Spleen (tissue), 11 donors: ENCODE data around the gene KLHL40. TPM values are rescaled to one million over a fixed set of nuclear protein-coding genes. Genes with fewer than 3 reads are reported as not detected.

Experiments used
- DNase-seq: peaks from one replicate; pipeline ENCODE4 v3.0.0-alpha.2; 2020
- H3K27ac ChIP-seq, 8 donors: fragments of 200-600 bp; sonication (generic) in 7 of 8; 1 replicate in 4 of 8; 2 replicates in 4 of 8; pipeline versions ENCODE4 v1.5.0 to v1.8.0; 2016 to 2021; ENCODE audit warnings: inconsistent platforms in 4 of 8, mild to moderate bottlenecking in 4 of 8, moderate library complexity in 1 of 8
- H3K27me3 ChIP-seq, 7 donors: fragments of 200-600 bp; sonication (generic) in 6 of 7; replicated peaks in 1 of 7; 1 replicate in 4 of 7; 2 replicates in 3 of 7; pipeline versions ENCODE4 v1.5.0 to v1.8.0; 2016 to 2021; ENCODE audit warnings: inconsistent platforms in 3 of 7, mild to moderate bottlenecking in 1 of 7
- H3K36me3 ChIP-seq, 6 donors: fragments of 200-600 bp; sonication (generic) in 5 of 6; 1 replicate in 4 of 6; 2 replicates in 2 of 6; pipeline versions ENCODE4 v1.5.0 to v1.8.0; 2016 to 2021; ENCODE audit warnings: inconsistent platforms in 2 of 6
- H3K4me1 ChIP-seq, 6 donors: fragments of 200-600 bp; sonication (generic) in 5 of 6; 1 replicate in 3 of 6; 2 replicates in 3 of 6; pipeline versions ENCODE4 v1.5.0 to v1.8.0; 2016 to 2021; ENCODE audit warnings: inconsistent platforms in 3 of 6
- H3K4me3 ChIP-seq, 8 donors: fragments of 200-600 bp; sonication (generic) in 7 of 8; 1 replicate in 4 of 8; 2 replicates in 4 of 8; pipeline versions ENCODE4 v1.5.0 to v1.8.0; 2016 to 2021; ENCODE audit warnings: inconsistent platforms in 4 of 8, mild to moderate bottlenecking in 4 of 8, moderate library complexity in 2 of 8
- H3K9me3 ChIP-seq, 8 donors: fragments of 200-600 bp; sonication (generic) in 7 of 8; 1 replicate in 4 of 8; 2 replicates in 4 of 8; pipeline versions ENCODE4 v1.5.0 to v1.8.0; 2016 to 2021; ENCODE audit warnings: inconsistent platforms in 4 of 8
- POLR2A ChIP-seq, 3 donors: fragments of 450-650 bp; IDR thresholded peaks; one replicate each; pipeline ENCODE4 v1.5.1; 2017; ENCODE audit warnings: antibody characterized with exemption in 3 of 3, mild to moderate bottlenecking in 1 of 3
- POLR2AphosphoS5 ChIP-seq, 3 donors: sonication (generic); formaldehyde crosslinking; IDR thresholded peaks; one replicate each; pipeline ENCODE4 v1.5.1; 2017; ENCODE audit warnings: antibody characterized with exemption in 3 of 3
- WGBS, 5 donors: extraction: QIAGEN DNeasy Blood & Tissue Kit in 3 of 5; methylation state at CpG; one replicate each; pipeline versions ENCODE4 v1.1.5 to v1.1.7; 2013 to 2018; 5-methylcytosine and 5-hydroxymethylcytosine counted together
- intact Hi-C: fragments of 100-400 bp; cut with DNase I; formaldehyde crosslinking; loops from one replicate; pipeline ENCODE4 v1.15.0; 2023; ENCODE audit warnings: low total_unique reads
- polyA plus RNA-seq, 3 donors: library from polyadenylated mRNA; stranded (reverse); fragments of 200-250 nt; gene quantifications; one replicate each; pipeline ENCODE4 v1.2.1, GENCODE V29; 2013
- total RNA-seq, 7 donors: library from RNA; depleted of rRNA in 3 of 7; stranded (reverse); fragments of >200 nt in 3 of 7; fragmentation: NEBNext Ultra II Directional in 4 of 7; extraction: Animal tissue kit (Norgen Biotek cat#: 25700) in 4 of 7; gene quantifications; one replicate each; pipeline versions ENCODE4 v1.1.0 to v1.2.1, GENCODE V29; 2016 to 2021
- TF ChIP-seq, protein P1 (sequence below), 11 experiments: fragments of 200-600 bp in 7 of 11; fragments of 450-650 bp in 4 of 11; sonication (generic) in 4 of 11; IDR thresholded peaks in 8 of 11; conservative IDR thresholded peaks in 3 of 11; 1 replicate in 7 of 11; 2 replicates in 4 of 11; pipeline versions ENCODE4 v1.4.0 to v1.8.0; 2016 to 2021; ENCODE audit warnings: antibody characterized with exemption in 11 of 11, inconsistent platforms in 4 of 11, mild to moderate bottlenecking in 1 of 11
- donor health status: healthy with polysubstance abuse.
- donor health status: DM: no; HTN: no; CAD: no; lungs with moderate emphysema.
- donor health status: DM: no; HTN: no; CAD: no.
- donor health status: Bipolar disorder and iron deficiency.
- donor health status: healthy.
- donor health status: DM: no; HTN: no; CAD: no.
- donor health status: DM: yes; HTN: yes; CAD: no.

Gene KLHL40
- total and polyA plus RNA-seq, 10 donors = 0.03 to 0.17 TPM; not detected in 8

DNA sequence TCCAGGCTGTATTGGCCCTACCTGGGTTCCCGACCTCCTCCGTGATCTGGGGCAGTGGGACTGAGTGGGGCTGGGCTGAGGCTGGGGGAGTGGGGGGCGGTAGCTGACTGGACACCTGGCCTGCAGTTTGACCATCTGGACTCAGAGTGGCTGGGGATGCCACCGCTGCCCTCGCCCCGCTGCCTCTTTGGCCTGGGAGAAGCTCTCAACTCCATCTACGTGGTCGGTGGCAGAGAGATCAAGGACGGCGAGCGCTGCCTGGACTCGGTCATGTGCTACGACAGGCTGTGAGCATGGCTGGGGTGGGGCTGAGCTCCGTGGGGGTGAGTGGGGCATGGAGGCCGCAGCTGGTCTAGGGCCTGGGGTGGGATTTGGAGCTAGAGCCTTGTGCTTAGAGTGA is 2.7 kb downstream of the KLHL40 start:
- Histone ChIP-seq H3K4me3 (no peak overlapping the region), H3K27ac (no peak overlapping the region), H3K36me3 (no peaks in the 10 kb centered on the region), H3K9me3 (no peaks in the 10 kb centered on the region), H3K4me1 (peaks cover 0 to 10% (median 3%) of the 10 kb centered on the region in 6 donors), H3K27me3 (peaks cover 0 to 41% (median 12%) of the 10 kb centered on the region in 7 donors)
- intact Hi-C loops = no loop called here
- WGBS, 5 donors = 82 to 90% (median 87%) methylated on average over 14 to 15 of the region's 15 CpGs
- TF ChIP-seq, protein P1, sequence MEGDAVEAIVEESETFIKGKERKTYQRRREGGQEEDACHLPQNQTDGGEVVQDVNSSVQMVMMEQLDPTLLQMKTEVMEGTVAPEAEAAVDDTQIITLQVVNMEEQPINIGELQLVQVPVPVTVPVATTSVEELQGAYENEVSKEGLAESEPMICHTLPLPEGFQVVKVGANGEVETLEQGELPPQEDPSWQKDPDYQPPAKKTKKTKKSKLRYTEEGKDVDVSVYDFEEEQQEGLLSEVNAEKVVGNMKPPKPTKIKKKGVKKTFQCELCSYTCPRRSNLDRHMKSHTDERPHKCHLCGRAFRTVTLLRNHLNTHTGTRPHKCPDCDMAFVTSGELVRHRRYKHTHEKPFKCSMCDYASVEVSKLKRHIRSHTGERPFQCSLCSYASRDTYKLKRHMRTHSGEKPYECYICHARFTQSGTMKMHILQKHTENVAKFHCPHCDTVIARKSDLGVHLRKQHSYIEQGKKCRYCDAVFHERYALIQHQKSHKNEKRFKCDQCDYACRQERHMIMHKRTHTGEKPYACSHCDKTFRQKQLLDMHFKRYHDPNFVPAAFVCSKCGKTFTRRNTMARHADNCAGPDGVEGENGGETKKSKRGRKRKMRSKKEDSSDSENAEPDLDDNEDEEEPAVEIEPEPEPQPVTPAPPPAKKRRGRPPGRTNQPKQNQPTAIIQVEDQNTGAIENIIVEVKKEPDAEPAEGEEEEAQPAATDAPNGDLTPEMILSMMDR (IDR thresholded peaks at IDR 0.05 in 8 of 11, conservative IDR thresholded peaks at IDR 0.05 in 3 of 11) = no peak
- TF ChIP-seq POLR2A (IDR thresholded peaks at IDR 0.05) = no peak
- DNase-seq = peak; percentile 54

DNA sequence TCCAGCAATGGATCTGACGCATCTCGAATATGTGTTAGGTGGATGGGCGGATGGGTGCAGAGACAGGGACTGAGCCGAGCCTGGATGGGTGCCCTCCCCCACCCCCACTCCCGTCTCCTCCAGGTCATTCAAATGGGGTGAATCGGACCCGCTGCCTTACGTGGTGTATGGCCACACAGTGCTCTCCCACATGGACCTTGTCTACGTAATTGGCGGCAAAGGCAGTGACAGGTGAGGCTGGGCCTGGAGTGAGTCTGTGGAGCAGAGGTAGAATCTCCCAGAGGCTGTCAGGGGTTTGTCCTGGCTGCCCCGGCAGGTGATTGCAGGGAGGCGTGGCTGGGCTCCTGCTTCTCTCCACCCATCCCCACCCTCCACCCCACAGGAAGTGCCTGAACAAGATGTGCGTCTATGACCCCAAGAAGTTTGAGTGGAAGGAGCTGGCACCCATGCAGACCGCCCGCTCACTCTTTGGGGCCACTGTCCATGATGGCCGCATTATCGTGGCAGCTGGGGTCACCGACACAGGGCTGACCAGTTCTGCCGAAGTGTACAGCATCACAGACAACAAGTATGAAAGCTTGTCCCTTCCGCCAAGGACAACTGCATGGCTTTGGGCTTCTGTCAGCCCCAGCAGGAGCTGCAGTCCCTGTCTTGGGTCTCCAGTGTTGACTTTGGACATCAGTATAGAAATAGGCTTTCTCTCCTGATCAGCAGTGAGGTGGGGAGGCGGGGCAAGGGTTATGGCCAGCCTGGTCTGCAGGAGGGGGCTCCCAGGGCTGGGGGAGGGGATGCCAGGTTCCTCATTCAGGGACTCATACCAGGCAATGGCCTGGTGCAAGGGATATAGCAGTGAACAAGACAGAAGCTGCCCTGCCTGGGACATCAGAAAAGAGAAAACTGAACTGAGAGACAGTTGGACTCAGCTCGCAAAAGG is 3.4 kb downstream of the KLHL40 start:
- TF ChIP-seq, protein P1 (IDR thresholded peaks at IDR 0.05 in 8 of 11, conservative IDR thresholded peaks at IDR 0.05 in 3 of 11) = no peak
- Histone ChIP-seq H3K27me3 (peaks cover 0 to 34% (median 12%) of the 10 kb centered on the region in 7 donors), H3K9me3 (no peaks in the 10 kb centered on the region), H3K36me3 (no peaks in the 10 kb centered on the region), H3K4me1 (peaks cover 0 to 10% (median 3%) of the 10 kb centered on the region in 6 donors), H3K4me3 (no peak overlapping the region), H3K27ac (no peak overlapping the region)
- peak; percentile 41 for DNase-seq
- intact Hi-C loops = no loop called here
- 85 to 89% (median 87%) methylated on average over 18 to 22 of the region's 22 CpGs for WGBS, 5 donors

- 62 to 78% (median 65%) methylated on average over 9 of the region's 9 CpGs for WGBS, 5 donors
- peaks cover 0 to 29% (median 12%) of the 10 kb centered on the region in 7 donors for H3K27me3 ChIP-seq
- DNase-seq = peak; percentile 38
- intact Hi-C loops = no loop called here
- no peak overlapping the region for H3K4me3 ChIP-seq
- H3K9me3 ChIP-seq = no peaks in the 10 kb centered on the region
- TF ChIP-seq POLR2A (IDR thresholded peaks at IDR 0.05) = no peak
- TF ChIP-seq, protein P1 (IDR thresholded peaks at IDR 0.05 in 8 of 11, conservative IDR thresholded peaks at IDR 0.05 in 3 of 11) = no peak
- no peak for TF ChIP-seq POLR2AphosphoS5 (IDR thresholded peaks at IDR 0.05)
- no peak overlapping the region for H3K27ac ChIP-seq
- peaks cover 0 to 10% (median 3%) of the 10 kb centered on the region in 6 donors for H3K4me1 ChIP-seq
- H3K36me3 ChIP-seq = no peaks in the 10 kb centered on the region
These were observed 4.2 kb downstream of the KLHL40 start for GRCh38 chr3:42689421-42690014.

DNA sequence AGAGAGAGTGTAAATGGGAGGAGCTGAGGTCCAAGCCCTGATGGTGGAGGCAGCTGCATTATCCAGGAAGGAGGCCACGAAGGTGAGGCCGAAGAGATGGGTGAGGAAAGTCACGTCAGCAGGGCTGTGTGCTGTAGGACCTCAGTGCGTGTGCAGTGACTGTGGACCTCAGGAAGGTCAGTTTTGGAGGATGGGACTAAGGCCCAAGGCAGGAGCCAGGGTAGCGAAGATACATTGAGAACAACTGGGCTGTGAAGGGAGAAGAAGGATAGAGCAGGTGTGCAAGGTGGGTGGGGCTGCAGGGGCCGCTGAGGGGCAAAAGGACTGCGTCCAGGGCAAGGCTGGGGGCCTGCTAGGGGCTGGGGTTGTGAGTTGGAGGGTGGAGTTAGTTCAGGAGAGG is 4.9 kb downstream of the KLHL40 start:
- Histone ChIP-seq H3K4me3 (no peak overlapping the region), H3K27ac (no peak overlapping the region), H3K4me1 (peaks cover 0 to 10% (median 3%) of the 10 kb centered on the region in 6 donors), H3K9me3 (no peaks in the 10 kb centered on the region), H3K27me3 (peaks cover 0 to 24% (median 12%) of the 10 kb centered on the region in 7 donors), H3K36me3 (no peaks in the 10 kb centered on the region)
- WGBS, 5 donors = 73 to 77% (median 75%) methylated on average over 7 of the region's 7 CpGs
- TF ChIP-seq, protein P1 (IDR thresholded peaks at IDR 0.05 in 8 of 11, conservative IDR thresholded peaks at IDR 0.05 in 3 of 11) = no peak
- TF ChIP-seq POLR2A (IDR thresholded peaks at IDR 0.05) (no peak), POLR2AphosphoS5 (IDR thresholded peaks at IDR 0.05) (no peak)
- intact Hi-C loops = no loop called here
- peak; percentile 48 for DNase-seq
